HL-60 (cell line): ENCODE measurements around the gene MS4A4E.

Experiments used
- DNase-seq, 2 experiments: peaks; one replicate each; pipeline ENCODE4 v3.0.0-alpha.2; 2010 to 2020; ENCODE audit warnings: low read depth in 1 of 2, low spot score in 1 of 2
- H3K27ac ChIP-seq: fragments of 250-450 bp; sonication (Bioruptor Pico); replicated peaks from 2 replicates; pipeline ENCODE4 v1.5.1; 2020; ENCODE audit warnings: mild to moderate bottlenecking, moderate library complexity
- H3K27me3 ChIP-seq: fragments of 250-450 bp; sonication (Bioruptor Pico); 2 replicates; pipeline ENCODE4 v1.5.1; 2021; ENCODE audit warnings: mild to moderate bottlenecking, moderate library complexity; ENCODE audit not compliant: insufficient read depth, poor library complexity, severe bottlenecking
- H3K4me3 ChIP-seq: replicated peaks from 2 replicates; pipeline ENCODE4 v1.5.1; 2011; ENCODE audit warnings: mild to moderate bottlenecking, control low read depth, low read length; ENCODE audit not compliant: insufficient read depth
- CTCF ChIP-seq: IDR thresholded peaks from one replicate; pipeline ENCODE4 v1.5.1; 2011; ENCODE audit warnings: low read length, control low read depth, inconsistent platforms; ENCODE audit not compliant: insufficient read depth
- GABPA ChIP-seq: IDR thresholded peaks from 2 replicates; pipeline ENCODE4 v1.6.1; 2012; ENCODE audit warnings: low read depth
- POLR2AphosphoS5 ChIP-seq: IDR thresholded peaks from 2 replicates; pipeline ENCODE4 v1.6.1; 2012; ENCODE audit warnings: low read depth
- REST ChIP-seq: IDR thresholded peaks from 2 replicates; pipeline ENCODE4 v1.6.1; 2012; ENCODE audit warnings: low read depth; ENCODE audit not compliant: insufficient replicate concordance
- SPI1 ChIP-seq: IDR thresholded peaks from 2 replicates; pipeline ENCODE4 v1.6.1; 2012; ENCODE audit warnings: low read depth, mild to moderate bottlenecking, borderline replicate concordance

The MS4A4E gene

GRCh38 chr11:60221692-60222091 is 21.2 kb downstream of the MS4A4E start:
- DNase-seq = no peak
- H3K4me3 ChIP-seq = no peak overlapping the region
- H3K27me3 ChIP-seq = no peaks in the 10 kb centered on the region
- TF ChIP-seq POLR2AphosphoS5 (no peak), CTCF (no peak), REST (no peak), GABPA (no peak), SPI1 (no peak)
- H3K27ac ChIP-seq = no peak overlapping the region

- no peak for TF ChIP-seq POLR2AphosphoS5
- TF ChIP-seq SPI1 = peak; percentile 29; the same call in 1 of the 2 replicates
- TF ChIP-seq REST = no peak
- TF ChIP-seq CTCF = no peak
- Histone ChIP-seq H3K27me3 (no peaks in the 10 kb centered on the region), H3K4me3 (no peak overlapping the region), H3K27ac (no peak overlapping the region)
- DNase-seq = peak in 1 of 2 experiments; percentile 7
Observed at GRCh38 chr11:60221181-60221580, 21.8 kb downstream of the MS4A4E start.

- TF ChIP-seq GABPA = no peak
- no peak for DNase-seq
- Histone ChIP-seq H3K27me3 (no peaks in the 10 kb centered on the region), H3K4me3 (no peak overlapping the region), H3K27ac (no peak overlapping the region)
Observed at GRCh38 chr11:60214386-60214785, 28.6 kb downstream of the MS4A4E start.

- TF ChIP-seq CTCF (no peak), REST (no peak)
- no peak overlapping the region for H3K27ac ChIP-seq
- DNase-seq = no peak
- no peaks in the 10 kb centered on the region for H3K27me3 ChIP-seq
- no peak overlapping the region for H3K4me3 ChIP-seq
Observed at GRCh38 chr11:60211206-60211605, 31.7 kb downstream of the MS4A4E start.
